HG02943 (cell line): ENCODE data around the gene AKR1D1.
A peak's percentile ranks its signal among the peaks of the same experiment; 100 is the strongest.

Experiments used
- ATAC-seq: cut with Tn5 transposase; IDR thresholded peaks from one replicate; pipeline ENCODE4 v1.9.1; 2021; ENCODE audit warnings: mild to moderate bottlenecking, low read depth, moderate library complexity; ENCODE audit not compliant: unreplicated experiment

AKR1D1 gene

GRCh38 chr7:138158739-138159528 lies 82.7 kb downstream of the AKR1D1 start:
- ATAC-seq, result no peak

- peak; percentile 99 for ATAC-seq
These were observed 85.4 kb downstream of the AKR1D1 start for GRCh38 chr7:138161600-138162081.

- no peak for ATAC-seq
These were observed 86.0 kb downstream of the AKR1D1 start for GRCh38 chr7:138162236-138162635.

- ATAC-seq, result no peak
These were observed 87.5 kb downstream of the AKR1D1 start for GRCh38 chr7:138163800-138164199.

GRCh38 chr7:138164804-138165203 lies 88.5 kb downstream of the AKR1D1 start:
- no peak for ATAC-seq

GRCh38 chr7:138166681-138167080 lies 90.4 kb downstream of the AKR1D1 start:
- no peak for ATAC-seq

- no peak for ATAC-seq
These were observed 91.0 kb downstream of the AKR1D1 start for GRCh38 chr7:138167222-138167621.

GRCh38 chr7:138167869-138168296 lies 91.6 kb downstream of the AKR1D1 start:
- no peak for ATAC-seq
